ENCODE data around the gene NR4A3. TPM values are rescaled to one million over a fixed set of nuclear protein-coding genes. Genes with fewer than 3 reads are reported as not detected.

The NR4A3 gene
- total RNA-seq, 6 experiments from 2014 or later: 0.13 to 1.2 (median 0.30) TPM

DNA sequence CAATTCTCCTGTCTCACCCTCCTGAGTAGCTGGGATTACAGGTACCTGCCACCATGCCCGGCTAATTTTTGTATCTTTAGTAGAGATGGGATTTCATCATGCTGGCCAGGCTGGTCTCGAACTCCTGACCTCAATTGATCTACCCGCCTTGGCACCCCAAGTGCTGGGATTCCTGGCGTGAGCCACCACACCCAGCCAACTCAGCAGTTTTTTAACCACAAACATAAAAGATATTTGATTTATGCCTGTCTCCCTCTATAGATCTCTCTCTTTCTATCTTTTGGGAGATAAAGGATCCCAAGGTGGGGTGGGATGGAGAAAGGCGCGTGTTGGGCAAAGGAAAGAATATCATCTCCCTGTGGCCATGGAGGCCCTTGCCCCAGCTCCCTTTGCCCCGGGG is 26.8 kb downstream of the NR4A3 start:
- TF ChIP-seq, protein P1, sequence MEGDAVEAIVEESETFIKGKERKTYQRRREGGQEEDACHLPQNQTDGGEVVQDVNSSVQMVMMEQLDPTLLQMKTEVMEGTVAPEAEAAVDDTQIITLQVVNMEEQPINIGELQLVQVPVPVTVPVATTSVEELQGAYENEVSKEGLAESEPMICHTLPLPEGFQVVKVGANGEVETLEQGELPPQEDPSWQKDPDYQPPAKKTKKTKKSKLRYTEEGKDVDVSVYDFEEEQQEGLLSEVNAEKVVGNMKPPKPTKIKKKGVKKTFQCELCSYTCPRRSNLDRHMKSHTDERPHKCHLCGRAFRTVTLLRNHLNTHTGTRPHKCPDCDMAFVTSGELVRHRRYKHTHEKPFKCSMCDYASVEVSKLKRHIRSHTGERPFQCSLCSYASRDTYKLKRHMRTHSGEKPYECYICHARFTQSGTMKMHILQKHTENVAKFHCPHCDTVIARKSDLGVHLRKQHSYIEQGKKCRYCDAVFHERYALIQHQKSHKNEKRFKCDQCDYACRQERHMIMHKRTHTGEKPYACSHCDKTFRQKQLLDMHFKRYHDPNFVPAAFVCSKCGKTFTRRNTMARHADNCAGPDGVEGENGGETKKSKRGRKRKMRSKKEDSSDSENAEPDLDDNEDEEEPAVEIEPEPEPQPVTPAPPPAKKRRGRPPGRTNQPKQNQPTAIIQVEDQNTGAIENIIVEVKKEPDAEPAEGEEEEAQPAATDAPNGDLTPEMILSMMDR (IDR thresholded peaks at IDR 0.05): no peak
- TF ChIP-seq POLR2A (IDR thresholded peaks at IDR 0.05): no peak
- no peaks in the 10 kb centered on the region for H3K9me3 ChIP-seq
- intact Hi-C loops (cut with DNase I): no loop called here
- no peaks in the 10 kb centered on the region for H3K36me3 ChIP-seq
- H3K4me1 ChIP-seq: no peaks in the 10 kb centered on the region
- no peaks in the 10 kb centered on the region for H3K27me3 ChIP-seq
- no peak for ATAC-seq
- 73% methylated on average over 6 of the region's 7 CpGs for WGBS (ENCODE audit: insufficient coverage, low coverage, low lambda C conversion rate, missing lambda C conversion rate)
- no peak for DNase-seq
- no peak overlapping the region for H3K27ac ChIP-seq
- no peak overlapping the region for H3K4me3 ChIP-seq

GRCh38 chr9:99850736-99851499 is 29.2 kb downstream of the NR4A3 start:
- no peak overlapping the region for H3K27ac ChIP-seq
- no peaks in the 10 kb centered on the region for H3K27me3 ChIP-seq
- no peak overlapping the region for H3K4me3 ChIP-seq
- no peak for ATAC-seq
- H3K9me3 ChIP-seq: no peaks in the 10 kb centered on the region
- WGBS (ENCODE audit: insufficient coverage, low coverage, low lambda C conversion rate, missing lambda C conversion rate): 36% methylated on average over 2 of the region's 2 CpGs
- TF ChIP-seq, protein P1 (IDR thresholded peaks at IDR 0.05): no peak
- TF ChIP-seq POLR2A (IDR thresholded peaks at IDR 0.05): no peak
- H3K36me3 ChIP-seq: no peaks in the 10 kb centered on the region
- intact Hi-C loops (cut with DNase I): no loop called here
- no peaks in the 10 kb centered on the region for H3K4me1 ChIP-seq
- DNase-seq: no peak

DNA sequence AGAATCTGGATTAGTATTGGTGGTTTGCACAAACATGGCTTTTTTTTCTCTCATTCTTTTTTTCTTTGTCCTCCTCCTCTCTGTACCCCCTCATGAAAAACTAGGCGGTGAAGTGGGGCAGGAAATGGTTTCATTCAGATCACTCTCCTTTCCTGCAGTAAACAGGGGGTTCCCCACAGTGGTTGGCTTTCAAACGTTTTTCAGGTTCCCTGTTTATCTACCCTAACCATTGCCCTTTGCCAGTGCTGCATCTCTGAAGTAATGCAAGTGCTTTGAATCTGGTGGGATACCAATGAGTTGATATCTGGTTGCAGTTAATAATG is 29.8 kb downstream of the NR4A3 start:
- intact Hi-C loops (cut with DNase I): no loop called here
- Histone ChIP-seq H3K36me3 (no peaks in the 10 kb centered on the region), H3K4me1 (no peaks in the 10 kb centered on the region), H3K27me3 (no peaks in the 10 kb centered on the region), H3K4me3 (no peak overlapping the region), H3K27ac (no peak overlapping the region), H3K9me3 (no peaks in the 10 kb centered on the region)
- TF ChIP-seq, protein P1 (IDR thresholded peaks at IDR 0.05): no peak
- no peak for TF ChIP-seq POLR2A (IDR thresholded peaks at IDR 0.05)
- ATAC-seq (no peak), DNase-seq (no peak)
- 26% methylated on average over 2 of the region's 2 CpGs for WGBS (ENCODE audit: insufficient coverage, low coverage, low lambda C conversion rate, missing lambda C conversion rate)

DNA sequence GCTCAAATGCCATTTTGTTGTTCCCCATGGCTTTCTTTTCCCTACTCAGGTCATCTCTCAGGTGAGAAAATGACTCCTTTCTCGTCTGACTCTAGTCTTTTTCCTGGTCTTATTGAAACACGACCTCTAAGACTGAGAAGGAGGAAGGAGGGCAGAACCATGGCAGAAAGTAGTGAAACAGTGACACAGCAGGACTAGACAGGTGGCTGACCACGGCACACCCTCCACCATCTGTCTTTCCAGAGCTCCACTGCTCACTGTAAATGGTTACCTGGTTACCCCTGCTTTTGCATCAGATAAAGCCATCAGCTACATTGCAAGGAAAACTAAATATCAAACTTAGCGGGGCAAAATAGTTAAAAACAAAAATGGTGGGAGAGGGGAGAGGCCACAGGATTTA is 30.9 kb downstream of the NR4A3 start:
- H3K27me3 ChIP-seq: no peaks in the 10 kb centered on the region
- intact Hi-C loops (cut with DNase I): no loop called here
- H3K36me3 ChIP-seq: no peaks in the 10 kb centered on the region
- no peaks in the 10 kb centered on the region for H3K4me1 ChIP-seq
- whole genome bisulfite sequencing (ENCODE audit: insufficient coverage, low coverage, low lambda C conversion rate, missing lambda C conversion rate): 59% methylated on average over 4 of the region's 4 CpGs
- TF ChIP-seq POLR2A (IDR thresholded peaks at IDR 0.05): no peak
- TF ChIP-seq, protein P1 (IDR thresholded peaks at IDR 0.05): no peak
- DNase-seq (no peak), ATAC-seq (no peak)
- no peaks in the 10 kb centered on the region for H3K9me3 ChIP-seq
- no peak overlapping the region for H3K27ac ChIP-seq
- H3K4me3 ChIP-seq: no peak overlapping the region

All from right lobe of liver (tissue), 6 donors.